ENCODE data around the gene CDIPT. TPM values are rescaled to one million over a fixed set of nuclear protein-coding genes. Genes with fewer than 3 reads are reported as not detected.
"Not testable (repeated sequence)": the region's sequence is repeated elsewhere in the genome, so short reads cannot be mapped to it uniquely, and the experiment has no call there.

The CDIPT gene
- total RNA-seq, 2 donors from 2014 or later = 135 to 138 TPM

DNA sequence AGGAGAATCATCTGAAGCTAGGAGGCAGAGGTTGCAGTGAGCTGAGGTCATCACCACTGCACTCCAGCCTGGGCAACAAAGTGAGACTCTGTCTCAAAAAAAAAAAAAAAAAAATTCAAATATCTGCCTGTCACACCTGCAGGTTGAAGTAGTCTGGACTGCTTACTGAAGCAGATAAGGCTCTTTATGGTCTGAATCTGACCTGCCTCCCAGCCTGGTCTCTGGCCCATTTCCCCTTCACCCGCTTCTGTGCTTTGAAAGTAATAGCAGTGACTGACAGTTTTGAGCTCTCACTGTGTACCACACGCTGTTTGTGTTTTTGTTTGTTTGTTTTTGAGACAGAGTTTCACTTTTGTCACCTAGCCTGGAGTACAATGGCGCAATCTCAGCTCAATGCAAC, 30.5 kb upstream of the CDIPT start:
- TF ChIP-seq, protein P1, sequence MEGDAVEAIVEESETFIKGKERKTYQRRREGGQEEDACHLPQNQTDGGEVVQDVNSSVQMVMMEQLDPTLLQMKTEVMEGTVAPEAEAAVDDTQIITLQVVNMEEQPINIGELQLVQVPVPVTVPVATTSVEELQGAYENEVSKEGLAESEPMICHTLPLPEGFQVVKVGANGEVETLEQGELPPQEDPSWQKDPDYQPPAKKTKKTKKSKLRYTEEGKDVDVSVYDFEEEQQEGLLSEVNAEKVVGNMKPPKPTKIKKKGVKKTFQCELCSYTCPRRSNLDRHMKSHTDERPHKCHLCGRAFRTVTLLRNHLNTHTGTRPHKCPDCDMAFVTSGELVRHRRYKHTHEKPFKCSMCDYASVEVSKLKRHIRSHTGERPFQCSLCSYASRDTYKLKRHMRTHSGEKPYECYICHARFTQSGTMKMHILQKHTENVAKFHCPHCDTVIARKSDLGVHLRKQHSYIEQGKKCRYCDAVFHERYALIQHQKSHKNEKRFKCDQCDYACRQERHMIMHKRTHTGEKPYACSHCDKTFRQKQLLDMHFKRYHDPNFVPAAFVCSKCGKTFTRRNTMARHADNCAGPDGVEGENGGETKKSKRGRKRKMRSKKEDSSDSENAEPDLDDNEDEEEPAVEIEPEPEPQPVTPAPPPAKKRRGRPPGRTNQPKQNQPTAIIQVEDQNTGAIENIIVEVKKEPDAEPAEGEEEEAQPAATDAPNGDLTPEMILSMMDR (IDR thresholded peaks at IDR 0.05) = no peak
- Histone ChIP-seq H3K36me3 (no peaks in the 10 kb centered on the region), H3K4me3 (no peak overlapping the region), H3K27me3 (peaks cover 2 to 7% of the 10 kb centered on the region in 2 donors), H3K9me3 (no peaks in the 10 kb centered on the region), H3K4me1 (peaks cover 0 to under 1% of the 10 kb centered on the region in 2 donors), H3K27ac (no peak overlapping the region)
- DNase-seq (ENCODE audit: low spot score) = no peak

DNA sequence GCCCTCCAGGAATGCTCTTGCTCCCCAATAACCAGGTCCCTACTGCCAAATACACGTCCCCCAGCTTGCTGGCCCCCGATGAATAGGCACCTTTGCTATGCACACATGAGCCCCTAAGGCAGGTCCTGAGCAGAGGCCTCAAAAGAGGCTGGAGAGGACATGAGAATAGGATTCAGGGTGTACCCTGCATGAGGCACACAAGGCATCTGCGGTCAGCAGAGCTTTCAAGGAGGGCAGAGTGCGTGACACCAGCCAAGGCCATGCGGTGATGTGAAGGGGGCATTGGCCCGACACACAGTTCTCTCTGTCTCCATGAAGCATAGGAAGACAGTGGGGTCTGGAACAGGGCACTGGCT, 29.4 kb upstream of the CDIPT start:
- no peak overlapping the region for H3K27ac ChIP-seq
- no peaks in the 10 kb centered on the region for H3K9me3 ChIP-seq
- H3K4me3 ChIP-seq = no peak overlapping the region
- H3K36me3 ChIP-seq = no peaks in the 10 kb centered on the region
- no peaks in the 10 kb centered on the region for H3K27me3 ChIP-seq
- no peaks in the 10 kb centered on the region for H3K4me1 ChIP-seq
- TF ChIP-seq, protein P1 (IDR thresholded peaks at IDR 0.05) = no peak
- no peak for DNase-seq (ENCODE audit: low spot score)

DNA sequence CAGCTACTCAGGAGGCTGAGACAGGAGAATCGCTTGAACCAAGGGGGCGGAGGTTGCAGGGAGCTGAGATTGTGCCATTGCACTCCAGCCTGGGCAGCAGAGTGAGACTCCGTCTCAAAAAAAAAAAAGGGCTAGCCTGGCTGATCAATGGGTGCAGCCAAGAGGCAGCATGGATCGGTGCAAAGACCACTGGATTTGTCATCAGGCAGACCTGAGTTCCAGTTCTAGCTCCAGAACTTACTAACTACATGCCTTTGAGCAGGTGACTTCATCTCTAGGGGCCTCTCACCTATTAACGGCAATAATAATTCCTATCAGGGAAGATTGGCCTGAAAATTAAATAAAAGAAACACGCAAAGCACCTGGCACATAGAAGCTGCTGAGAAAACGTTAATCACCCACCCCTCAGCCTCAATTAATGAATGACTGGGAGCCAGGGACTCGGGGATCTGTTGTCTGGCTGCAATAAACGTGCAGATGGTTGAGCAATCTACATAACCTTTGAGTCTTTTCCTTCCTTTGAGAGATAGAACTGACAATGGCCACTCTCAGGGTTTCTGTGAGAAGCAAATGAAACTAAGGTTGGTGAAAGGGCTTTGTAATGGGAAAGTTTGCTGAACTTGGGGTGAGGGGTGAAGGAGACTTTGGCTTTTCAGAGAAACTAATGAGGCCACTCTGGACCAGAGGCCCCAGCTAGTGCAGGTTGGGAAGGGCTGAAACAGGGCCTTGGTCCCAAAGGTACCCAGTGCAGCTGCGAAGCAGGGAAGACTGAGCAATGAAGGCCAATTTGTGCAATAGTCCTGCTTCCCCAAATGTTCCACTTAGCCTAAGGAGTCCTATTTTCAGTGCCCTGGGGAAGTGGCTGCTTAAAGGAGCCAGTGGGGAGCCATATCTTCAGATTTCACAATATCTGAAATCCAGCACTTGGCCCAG, 28.8 kb upstream of the CDIPT start:
- Histone ChIP-seq H3K4me1 (no peaks in the 10 kb centered on the region), H3K27me3 (no peaks in the 10 kb centered on the region), H3K27ac (no peak overlapping the region), H3K36me3 (no peaks in the 10 kb centered on the region), H3K9me3 (no peaks in the 10 kb centered on the region), H3K4me3 (no peak overlapping the region)
- no peak for DNase-seq (ENCODE audit: low spot score)
- TF ChIP-seq, protein P1 (IDR thresholded peaks at IDR 0.05) = no peak

DNA sequence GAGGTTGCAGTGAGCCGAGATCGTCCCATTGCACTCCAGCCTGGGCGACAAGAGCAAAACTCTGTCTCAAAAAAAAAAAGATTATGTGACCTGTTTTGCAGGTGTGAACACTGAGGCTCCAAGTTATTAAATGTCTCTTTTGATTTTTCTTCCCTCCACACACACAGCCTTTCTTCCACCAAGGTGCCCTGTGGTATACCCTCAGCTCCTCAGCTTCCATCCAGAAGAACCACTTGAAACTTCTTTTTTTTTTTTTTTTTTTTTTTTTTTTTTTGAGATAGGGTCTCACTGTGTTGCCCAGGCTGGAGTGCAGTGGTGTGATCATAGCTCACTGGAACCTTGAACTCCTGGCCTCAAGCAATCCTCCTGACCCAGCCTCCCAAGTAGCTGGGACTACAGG, 26.3 kb upstream of the CDIPT start:
- H3K36me3 ChIP-seq; H3K9me3 ChIP-seq; H3K27me3 ChIP-seq; DNase-seq (ENCODE audit: low spot score); H3K4me3 ChIP-seq; H3K4me1 ChIP-seq; H3K27ac ChIP-seq: not testable (repeated sequence)

DNA sequence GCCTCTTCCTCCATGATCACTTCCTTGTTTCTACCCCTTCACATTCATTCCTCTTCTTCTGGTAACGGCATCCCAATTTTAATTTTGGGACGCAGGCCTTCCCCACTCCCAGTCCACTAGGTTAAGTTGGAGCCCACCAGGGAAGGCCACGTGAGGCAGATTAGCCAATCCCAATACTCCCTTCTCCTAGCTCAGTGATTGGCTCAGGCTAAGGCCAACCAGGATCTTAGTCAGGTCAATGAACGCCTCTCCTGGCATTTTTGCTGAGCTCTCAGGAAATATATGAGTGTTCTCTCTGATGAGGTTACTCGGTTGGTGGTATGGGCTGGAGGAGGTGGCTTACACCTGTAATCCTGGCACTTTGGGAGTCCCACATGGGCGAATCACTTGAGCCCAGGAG, 21.0 kb upstream of the CDIPT start:
- Histone ChIP-seq H3K4me1 (no peaks in the 10 kb centered on the region), H3K27ac (no peak overlapping the region), H3K36me3 (no peaks in the 10 kb centered on the region), H3K4me3 (no peak overlapping the region), H3K9me3 (no peaks in the 10 kb centered on the region), H3K27me3 (no peaks in the 10 kb centered on the region)
- TF ChIP-seq, protein P1 (IDR thresholded peaks at IDR 0.05) = no peak
- no peak for DNase-seq (ENCODE audit: low spot score)

DNA sequence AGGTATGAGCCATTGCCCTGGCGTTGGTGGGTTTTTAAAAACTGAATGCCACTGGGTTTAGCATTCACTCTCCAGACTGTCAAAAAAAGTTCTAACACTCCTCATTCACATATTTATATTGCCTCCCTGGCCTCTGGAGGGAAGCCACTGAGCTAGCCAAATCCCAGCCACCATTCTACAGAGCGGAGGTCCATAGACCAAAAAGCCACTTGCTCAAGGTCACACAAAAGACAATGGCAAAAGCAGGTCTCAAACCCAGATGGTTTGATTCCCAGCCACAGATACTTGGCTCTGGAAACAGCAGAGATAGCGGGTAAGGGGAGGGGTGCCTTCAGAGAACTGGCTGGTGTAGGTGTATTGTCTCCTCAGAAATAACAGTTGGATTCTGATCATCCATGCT, 18.0 kb upstream of the CDIPT start:
- Histone ChIP-seq H3K27me3 (peaks cover under 1 to 18% of the 10 kb centered on the region in 2 donors), H3K27ac (no peak overlapping the region), H3K36me3 (no peaks in the 10 kb centered on the region), H3K4me1 (peaks cover 0 to 13% of the 10 kb centered on the region in 2 donors), H3K4me3 (no peak overlapping the region), H3K9me3 (no peaks in the 10 kb centered on the region)
- DNase-seq (ENCODE audit: low spot score) = no peak
- TF ChIP-seq, protein P1 (IDR thresholded peaks at IDR 0.05) = no peak
